ENCODE data around the gene RPEL1. TPM values are rescaled to one million over a fixed set of nuclear protein-coding genes. Genes with fewer than 3 reads are reported as not detected.

Gene RPEL1
- total and polyA plus RNA-seq, 4 donors, result not detected

DNA sequence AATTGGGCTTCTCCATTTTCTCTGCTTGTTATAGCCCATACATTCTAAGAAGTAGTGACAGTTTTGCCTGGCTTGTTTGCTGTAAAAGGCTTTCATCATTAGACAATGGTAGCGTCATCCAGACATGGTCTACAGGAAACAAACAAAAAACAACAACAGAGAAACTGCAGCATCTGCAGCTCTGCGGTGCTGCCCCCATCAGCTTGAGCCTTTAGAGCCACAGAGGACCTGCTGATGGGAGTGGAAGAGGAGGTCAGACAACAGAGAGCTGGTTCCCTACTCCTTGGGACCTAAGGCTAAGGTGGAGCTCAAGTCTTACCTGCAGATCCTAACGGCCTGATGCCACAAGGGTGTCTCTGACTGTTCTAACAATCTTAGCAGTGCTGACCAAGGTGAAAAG, 34.3 kb downstream of the RPEL1 start:
- no peak overlapping the region for H3K27ac ChIP-seq (ENCODE audit: low read depth in 1 of 2, low read length in 2 of 2)
- no peak for DNase-seq (ENCODE audit: low spot score)
- peaks cover 5 to 12% (median 9%) of the 10 kb centered on the region in 4 donors for H3K4me1 ChIP-seq (ENCODE audit: control insufficient read depth in 4 of 4, insufficient read depth in 4 of 4, low read length in 3 of 4)
- H3K9ac ChIP-seq (ENCODE audit: low read depth in 1 of 2, low read length in 2 of 2), result no peak overlapping the region
- TF ChIP-seq SP1 (IDR thresholded peaks at IDR 0.05), result no peak
- TF ChIP-seq NR2F2 (IDR thresholded peaks at IDR 0.05), result no peak
- no peak for TF ChIP-seq RAD21 (IDR thresholded peaks at IDR 0.05)
- no peak for TF ChIP-seq EGR1 (IDR thresholded peaks at IDR 0.05; ENCODE audit: low read depth in 2 of 2)
- TF ChIP-seq, protein P1, sequence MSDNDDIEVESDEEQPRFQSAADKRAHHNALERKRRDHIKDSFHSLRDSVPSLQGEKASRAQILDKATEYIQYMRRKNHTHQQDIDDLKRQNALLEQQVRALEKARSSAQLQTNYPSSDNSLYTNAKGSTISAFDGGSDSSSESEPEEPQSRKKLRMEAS (IDR thresholded peaks at IDR 0.05), result no peak
- TF ChIP-seq GABPA (IDR thresholded peaks at IDR 0.05 in 1 of 2, conservative IDR thresholded peaks at IDR 0.05 in 1 of 2), result no peak
- TF ChIP-seq FOXA2 (IDR thresholded peaks at IDR 0.05), result no peak
- TF ChIP-seq HNF4G (IDR thresholded peaks at IDR 0.05), result no peak
- no peak for TF ChIP-seq FOXA1 (IDR thresholded peaks at IDR 0.05)
- TF ChIP-seq RXRA (IDR thresholded peaks at IDR 0.05), result no peak
- TF ChIP-seq JUND (IDR thresholded peaks at IDR 0.05), result no peak
- no peak for TF ChIP-seq YY1 (IDR thresholded peaks at IDR 0.05)
- TF ChIP-seq, protein P2, sequence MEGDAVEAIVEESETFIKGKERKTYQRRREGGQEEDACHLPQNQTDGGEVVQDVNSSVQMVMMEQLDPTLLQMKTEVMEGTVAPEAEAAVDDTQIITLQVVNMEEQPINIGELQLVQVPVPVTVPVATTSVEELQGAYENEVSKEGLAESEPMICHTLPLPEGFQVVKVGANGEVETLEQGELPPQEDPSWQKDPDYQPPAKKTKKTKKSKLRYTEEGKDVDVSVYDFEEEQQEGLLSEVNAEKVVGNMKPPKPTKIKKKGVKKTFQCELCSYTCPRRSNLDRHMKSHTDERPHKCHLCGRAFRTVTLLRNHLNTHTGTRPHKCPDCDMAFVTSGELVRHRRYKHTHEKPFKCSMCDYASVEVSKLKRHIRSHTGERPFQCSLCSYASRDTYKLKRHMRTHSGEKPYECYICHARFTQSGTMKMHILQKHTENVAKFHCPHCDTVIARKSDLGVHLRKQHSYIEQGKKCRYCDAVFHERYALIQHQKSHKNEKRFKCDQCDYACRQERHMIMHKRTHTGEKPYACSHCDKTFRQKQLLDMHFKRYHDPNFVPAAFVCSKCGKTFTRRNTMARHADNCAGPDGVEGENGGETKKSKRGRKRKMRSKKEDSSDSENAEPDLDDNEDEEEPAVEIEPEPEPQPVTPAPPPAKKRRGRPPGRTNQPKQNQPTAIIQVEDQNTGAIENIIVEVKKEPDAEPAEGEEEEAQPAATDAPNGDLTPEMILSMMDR (IDR thresholded peaks at IDR 0.05; ENCODE audit: low read depth, low read length, missing input control), result no peak
- no peak for TF ChIP-seq HNF4A (conservative IDR thresholded peaks at IDR 0.05)
- TF ChIP-seq TAF1 (conservative IDR thresholded peaks at IDR 0.05), result no peak
- TF ChIP-seq REST (IDR thresholded peaks at IDR 0.05), result no peak
- TF ChIP-seq ATF3 (IDR thresholded peaks at IDR 0.05), result no peak
- TF ChIP-seq ZBTB33 (IDR thresholded peaks at IDR 0.05), result no peak
- 57% methylated on average over 3 of the region's 3 CpGs for WGBS
- peaks cover 3 to 13% (median 7%) of the 10 kb centered on the region in 4 donors for H3K27me3 ChIP-seq (ENCODE audit: control insufficient read depth in 4 of 4, insufficient read depth in 4 of 4, low read length in 3 of 4)
- H3K4me3 ChIP-seq (ENCODE audit: low read depth in 1 of 3, low read length in 3 of 3), result no peak overlapping the region
- no peaks in the 10 kb centered on the region for H3K36me3 ChIP-seq (ENCODE audit: control insufficient read depth in 4 of 4, insufficient read depth in 3 of 4, low read depth in 1 of 4, low read length in 3 of 4)
- no peaks in the 10 kb centered on the region for H3K9me3 ChIP-seq (ENCODE audit: control insufficient read depth in 4 of 4, low read length in 3 of 4)
